ENCODE measurements around the gene ST8SIA4.

Gene ST8SIA4

GRCh38 chr5:100877274-100877673 is 25.8 kb downstream of the ST8SIA4 start:
- DNase-seq: no peak
- in situ Hi-C loops (cut with MboI; ENCODE audit: low pct_unique_long_range_greater_than_20kb, low sequenced_read_pairs): no loop called here

DNA sequence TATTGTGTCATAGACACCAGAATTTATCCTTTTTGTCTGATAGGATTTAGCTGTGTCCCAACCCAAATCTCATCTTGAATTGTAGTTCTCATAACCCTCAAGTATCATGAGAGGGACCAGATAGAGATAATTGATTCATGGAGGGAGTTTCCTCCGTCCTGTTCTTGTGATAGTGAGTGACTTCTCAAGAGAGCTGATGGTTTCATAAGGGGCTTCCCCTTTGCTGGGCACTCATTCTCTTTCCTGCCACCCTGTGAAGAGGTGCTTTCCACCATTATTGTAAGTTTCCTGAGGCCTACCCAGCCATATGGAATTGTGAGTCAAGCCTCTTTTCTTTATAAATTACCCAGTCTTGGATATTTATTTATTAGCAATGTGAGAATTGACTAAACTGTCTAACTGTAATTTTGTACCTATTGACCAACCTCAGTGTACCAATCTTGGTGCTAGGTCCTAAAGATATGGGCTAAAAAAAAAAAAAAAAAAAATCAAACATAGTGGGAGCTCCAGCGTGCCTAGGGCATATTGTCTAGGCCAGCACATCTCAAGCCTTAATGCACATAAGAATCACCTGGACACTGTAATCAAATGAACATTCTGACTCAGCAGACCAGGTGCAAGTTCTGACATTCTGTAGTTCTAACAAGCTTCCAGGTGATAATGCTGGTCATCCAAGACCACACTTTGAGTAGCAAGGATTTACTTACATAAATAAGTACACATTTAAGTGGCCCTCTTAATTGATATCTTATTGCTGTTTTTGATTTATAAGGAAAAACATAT is 30.5 kb downstream of the ST8SIA4 start:
- in situ Hi-C loops (cut with MboI; ENCODE audit: low pct_unique_long_range_greater_than_20kb, low sequenced_read_pairs): no loop called here
- DNase-seq: no peak

GRCh38 chr5:100867039-100867562 is 36.0 kb downstream of the ST8SIA4 start:
- in situ Hi-C loops (cut with MboI; ENCODE audit: low pct_unique_long_range_greater_than_20kb, low sequenced_read_pairs): no loop called here
- DNase-seq: no peak

DNA sequence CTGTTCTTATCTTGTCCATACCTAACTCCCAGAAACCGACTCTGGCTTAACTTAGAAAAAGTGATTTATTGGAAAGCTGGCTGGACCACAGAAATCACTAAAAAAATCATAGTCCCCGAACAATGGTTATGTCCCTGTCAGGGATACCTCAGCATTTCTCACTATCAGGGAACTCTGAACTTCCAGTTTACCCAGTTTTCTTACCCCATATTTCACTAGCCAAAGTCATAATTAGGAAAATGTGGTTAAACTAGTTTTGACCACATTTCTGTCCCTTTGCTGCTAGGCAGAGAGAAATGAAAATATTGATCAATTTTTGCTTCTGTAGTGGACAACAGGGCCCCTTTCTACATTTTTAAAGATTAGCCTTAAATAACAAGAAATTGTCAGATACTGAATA is 38.2 kb downstream of the ST8SIA4 start:
- DNase-seq: no peak
- in situ Hi-C loops (cut with MboI; ENCODE audit: low pct_unique_long_range_greater_than_20kb, low sequenced_read_pairs): no loop called here

- in situ Hi-C loops (cut with MboI; ENCODE audit: low pct_unique_long_range_greater_than_20kb, low sequenced_read_pairs): no loop called here
- no peak for DNase-seq
These were observed 39.3 kb downstream of the ST8SIA4 start for GRCh38 chr5:100863739-100864138.

GRCh38 chr5:100861148-100861547 is 41.9 kb downstream of the ST8SIA4 start:
- DNase-seq: no peak
- in situ Hi-C loops (cut with MboI; ENCODE audit: low pct_unique_long_range_greater_than_20kb, low sequenced_read_pairs): no loop called here

DNA sequence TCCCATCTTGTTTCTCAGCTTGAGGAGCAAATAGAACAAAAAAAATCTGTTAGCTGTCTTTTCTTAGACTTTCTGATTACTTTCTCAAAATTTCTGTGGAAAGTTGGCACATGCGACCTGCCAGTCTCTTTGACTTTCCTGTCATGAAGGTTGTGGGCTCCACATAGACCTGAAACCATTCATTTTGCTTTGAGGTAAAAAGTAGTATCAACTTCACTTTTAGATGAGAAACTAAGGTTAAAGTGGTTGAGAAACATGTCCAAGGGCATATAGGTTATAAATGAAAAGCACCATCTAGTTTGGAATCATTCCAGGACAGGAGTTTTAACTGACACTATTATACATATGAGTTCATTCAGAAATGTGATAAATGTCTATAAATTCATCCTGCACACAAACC is 42.7 kb downstream of the ST8SIA4 start:
- in situ Hi-C loops (cut with MboI; ENCODE audit: low pct_unique_long_range_greater_than_20kb, low sequenced_read_pairs): no loop called here
- no peak for DNase-seq

DNA sequence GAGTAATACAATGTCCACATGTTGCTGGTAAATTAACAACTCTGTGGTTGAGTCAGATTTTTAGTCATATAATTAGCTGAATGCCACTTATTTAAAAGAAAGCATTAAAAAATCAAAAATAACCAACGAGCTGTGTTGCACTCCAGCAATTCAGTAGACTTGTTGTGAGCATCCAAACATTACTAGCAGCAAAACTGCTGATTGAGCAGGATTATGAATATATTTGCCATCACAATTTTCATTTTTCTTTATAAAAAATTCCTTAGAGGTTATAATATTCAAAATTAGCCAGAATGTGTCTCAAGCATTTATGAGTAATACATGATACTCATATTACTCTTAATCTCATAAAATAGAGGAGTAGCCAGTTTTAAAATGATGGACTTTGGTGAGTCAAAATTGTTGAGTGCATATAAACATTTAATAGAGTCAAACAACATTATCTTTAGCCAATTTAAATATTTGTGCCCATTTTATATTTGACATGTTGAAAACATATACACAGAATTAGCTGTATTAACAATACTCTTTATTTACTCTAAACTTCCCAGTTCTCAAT is 44.0 kb downstream of the ST8SIA4 start:
- in situ Hi-C loops (cut with MboI; ENCODE audit: low pct_unique_long_range_greater_than_20kb, low sequenced_read_pairs): no loop called here
- DNase-seq: no peak

- in situ Hi-C loops (cut with MboI; ENCODE audit: low pct_unique_long_range_greater_than_20kb, low sequenced_read_pairs): no loop called here
- DNase-seq: no peak
These were observed 46.6 kb downstream of the ST8SIA4 start for GRCh38 chr5:100856462-100856861.

DNA sequence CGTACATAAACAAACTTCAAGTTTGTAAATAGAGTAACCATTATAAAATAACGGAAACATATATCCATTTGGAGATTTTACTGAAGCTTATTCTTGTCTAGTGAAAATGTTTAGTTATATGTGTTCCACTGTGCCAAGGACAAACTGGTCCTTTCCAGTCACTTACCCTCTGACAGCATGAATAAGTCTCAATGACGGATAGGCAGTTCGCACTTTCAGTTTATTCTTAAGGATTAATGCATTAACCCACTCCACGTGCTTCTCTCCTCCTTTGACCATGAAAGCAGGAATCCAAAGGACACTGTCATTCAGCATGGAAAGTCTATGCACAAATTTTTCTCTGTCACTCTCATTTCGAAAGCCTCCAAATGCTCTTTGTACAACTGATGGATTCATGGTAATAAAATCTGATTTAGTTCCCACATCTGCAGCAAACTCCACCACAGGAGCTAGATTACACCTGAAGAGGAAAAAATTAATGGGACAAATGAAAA is 47.1 kb downstream of the ST8SIA4 start:
- in situ Hi-C loops (cut with MboI; ENCODE audit: low pct_unique_long_range_greater_than_20kb, low sequenced_read_pairs): no loop called here
- DNase-seq: no peak

DNA sequence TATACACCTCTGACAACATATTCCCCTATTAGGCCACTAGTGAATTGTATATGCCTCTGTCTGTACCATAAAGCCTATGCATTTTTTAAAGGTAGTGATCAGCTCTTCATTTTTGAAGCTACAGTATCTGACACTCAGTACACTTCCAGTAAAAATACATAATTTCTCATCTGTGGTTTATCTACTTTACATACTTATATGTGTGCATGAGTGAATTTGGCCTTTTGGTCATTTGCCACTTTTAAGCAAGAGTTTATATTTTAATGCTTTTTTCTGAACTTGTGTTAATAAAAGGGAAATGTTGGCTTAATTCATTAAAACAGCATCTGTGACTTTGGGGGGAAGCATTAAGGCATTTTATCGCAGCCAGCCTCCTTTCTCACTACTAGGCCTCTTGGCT is 47.8 kb downstream of the ST8SIA4 start:
- in situ Hi-C loops (cut with MboI; ENCODE audit: low pct_unique_long_range_greater_than_20kb, low sequenced_read_pairs): no loop called here
- no peak for DNase-seq

GRCh38 chr5:100854591-100854990 is 48.5 kb downstream of the ST8SIA4 start:
- no peak for DNase-seq
- in situ Hi-C loops (cut with MboI; ENCODE audit: low pct_unique_long_range_greater_than_20kb, low sequenced_read_pairs): no loop called here

GRCh38 chr5:100853582-100853981 is 49.5 kb downstream of the ST8SIA4 start:
- in situ Hi-C loops (cut with MboI; ENCODE audit: low pct_unique_long_range_greater_than_20kb, low sequenced_read_pairs): no loop called here
- no peak for DNase-seq

- DNase-seq: peak; percentile 73
- in situ Hi-C loops (cut with MboI; ENCODE audit: low pct_unique_long_range_greater_than_20kb, low sequenced_read_pairs): no loop called here
These were observed 50.1 kb downstream of the ST8SIA4 start for GRCh38 chr5:100852988-100853449.

DNA sequence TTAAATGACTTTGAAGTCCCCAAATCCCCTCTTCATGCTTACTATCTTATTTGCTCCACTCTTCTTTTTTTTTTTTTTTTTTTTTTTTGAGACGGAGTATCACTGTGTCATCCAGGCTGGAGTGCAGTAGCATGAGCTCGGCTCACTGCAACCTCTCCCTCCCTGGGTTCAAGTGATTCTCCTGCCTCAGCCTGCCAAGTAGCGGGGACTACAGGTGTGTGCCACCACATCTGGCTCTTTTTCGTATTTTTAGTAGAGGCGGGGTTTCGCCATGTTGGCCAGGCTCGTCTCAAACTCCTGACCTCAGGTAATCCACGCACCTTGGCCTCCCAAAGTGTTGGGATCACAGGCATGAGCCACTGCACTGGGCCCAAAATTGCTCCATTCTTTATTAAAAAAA is 51.0 kb downstream of the ST8SIA4 start:
- no peak for DNase-seq
- in situ Hi-C loops (cut with MboI; ENCODE audit: low pct_unique_long_range_greater_than_20kb, low sequenced_read_pairs): no loop called here

DNA sequence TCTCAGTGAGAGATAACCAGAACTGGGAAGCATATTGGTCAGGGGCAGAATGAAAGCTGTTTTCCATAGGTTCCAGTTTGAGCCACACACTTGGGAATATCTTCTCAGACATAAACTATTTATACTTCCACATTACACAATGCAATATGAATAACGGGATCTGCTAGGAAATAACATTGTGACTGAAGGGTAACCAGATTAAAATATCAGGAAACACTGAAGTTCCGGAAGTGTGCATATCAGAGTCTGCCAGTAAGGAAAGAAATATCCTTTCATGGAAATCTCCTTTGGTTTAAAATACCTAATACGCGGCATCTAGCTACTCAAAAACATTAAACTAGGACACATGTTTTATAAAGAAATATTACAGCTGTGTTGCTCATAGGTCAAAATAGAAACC is 56.3 kb downstream of the ST8SIA4 start:
- in situ Hi-C loops (cut with MboI; ENCODE audit: low pct_unique_long_range_greater_than_20kb, low sequenced_read_pairs): no loop called here

DNA sequence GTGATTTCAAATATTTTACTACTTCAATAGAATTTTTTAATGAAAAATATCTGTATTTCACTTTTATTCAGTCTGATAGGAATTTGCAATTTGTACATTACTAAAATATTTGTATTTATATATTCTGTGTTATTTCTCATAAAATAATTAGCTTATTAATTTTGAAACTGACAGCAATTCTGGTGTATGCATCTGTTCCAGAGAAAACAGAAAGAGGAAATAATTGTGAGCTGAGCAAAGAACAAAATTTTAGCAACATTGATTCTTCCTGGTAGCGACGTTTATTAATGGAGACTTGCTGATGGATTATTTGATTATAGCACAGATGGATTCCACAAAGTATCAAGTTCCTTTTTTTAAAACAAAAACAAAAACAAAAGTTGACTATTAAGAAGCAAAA is 61.0 kb downstream of the ST8SIA4 start:
- no peak for DNase-seq
- in situ Hi-C loops (cut with MboI; ENCODE audit: low pct_unique_long_range_greater_than_20kb, low sequenced_read_pairs): no loop called here

More for the DNA sequence above, 56.3 kb downstream of the ST8SIA4 start:
- DNase-seq: no peak

- in situ Hi-C loops (cut with MboI; ENCODE audit: low pct_unique_long_range_greater_than_20kb, low sequenced_read_pairs): no loop called here
- no peak for DNase-seq
These were observed 61.6 kb downstream of the ST8SIA4 start for GRCh38 chr5:100841358-100842076.

DNA sequence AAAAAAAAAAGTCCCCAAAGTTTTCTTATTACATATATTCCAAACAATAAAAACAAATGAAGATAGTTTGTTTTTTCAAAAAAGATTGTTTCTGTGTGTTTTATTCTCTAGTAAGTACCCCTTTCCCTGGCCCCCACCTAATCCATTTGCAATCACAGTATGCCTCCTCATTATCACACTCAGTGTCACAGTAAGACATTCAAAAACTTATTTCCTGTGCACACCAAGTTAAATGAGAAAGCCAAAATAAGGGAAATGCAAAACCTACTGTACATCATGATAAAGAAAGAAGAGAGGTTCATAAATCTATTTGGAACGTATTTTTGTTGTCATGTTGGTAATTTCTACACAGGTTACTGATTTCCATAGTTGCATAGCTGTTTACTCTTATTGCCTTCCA is 62.3 kb downstream of the ST8SIA4 start:
- no peak for DNase-seq
- in situ Hi-C loops (cut with MboI; ENCODE audit: low pct_unique_long_range_greater_than_20kb, low sequenced_read_pairs): no loop called here

DNA sequence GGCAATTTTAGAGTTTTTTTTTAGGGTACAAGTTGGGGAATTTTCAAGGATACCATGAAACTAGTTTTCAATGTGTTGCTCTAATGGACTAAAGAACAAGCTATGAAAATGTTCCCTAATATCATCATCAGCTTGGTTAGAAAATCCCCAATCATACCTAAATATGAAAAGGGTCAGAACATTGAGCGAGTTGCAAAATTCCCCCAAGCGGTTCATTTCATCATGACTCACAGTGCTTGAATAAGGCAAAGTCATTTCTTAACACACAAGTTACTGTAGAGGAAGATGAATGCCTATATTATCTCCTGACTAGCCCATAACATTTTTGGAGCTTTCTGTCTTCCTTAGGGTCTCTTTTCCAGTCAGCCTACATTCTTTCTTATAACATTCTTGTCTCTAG is 62.7 kb downstream of the ST8SIA4 start:
- DNase-seq: no peak
- in situ Hi-C loops (cut with MboI; ENCODE audit: low pct_unique_long_range_greater_than_20kb, low sequenced_read_pairs): no loop called here

Data from KBM-7 (cell line).